ENCODE measurements around the gene NF2.

Gene NF2

DNA sequence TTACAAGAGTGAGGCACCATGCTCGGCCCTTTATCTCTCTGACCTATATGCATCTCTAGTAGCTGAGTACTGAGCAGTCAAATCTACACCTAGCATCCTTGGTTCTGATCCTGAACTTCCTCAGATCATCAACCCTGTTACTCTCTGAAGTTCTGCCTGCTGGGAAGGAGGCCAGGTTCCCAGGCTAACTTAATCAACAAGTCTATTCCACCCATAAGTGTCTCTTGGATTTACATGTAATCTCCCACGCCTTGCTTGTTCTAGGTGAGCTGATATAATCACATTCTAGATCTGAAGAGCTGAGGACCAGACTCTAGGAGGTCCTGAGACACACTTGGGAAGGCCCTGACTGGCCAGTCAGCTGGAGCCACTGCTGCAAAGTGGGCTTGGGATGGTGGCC is 138.5 kb downstream of the NF2 start:
- no peak for DNase-seq (ENCODE audit: low spot score)

DNA sequence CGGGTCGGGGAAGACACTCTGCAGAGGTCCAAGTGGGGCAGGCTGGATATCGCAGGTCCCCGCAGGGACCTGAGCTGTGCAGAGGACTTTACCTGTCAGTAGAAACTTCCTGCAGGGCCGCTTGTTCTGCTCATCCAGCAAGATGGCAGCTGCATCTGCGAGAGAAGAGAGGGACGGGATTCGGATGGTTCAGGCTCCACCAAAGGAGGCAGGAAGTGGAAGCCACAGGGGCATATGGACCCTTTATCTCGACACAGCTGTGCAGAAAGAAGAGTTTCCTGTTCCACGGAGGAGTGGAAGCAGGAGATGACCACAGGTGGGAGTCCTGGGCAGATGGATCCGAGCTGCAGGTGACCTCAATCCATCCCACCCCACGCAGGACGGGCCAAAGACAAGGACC is 138.9 kb downstream of the NF2 start:
- DNase-seq (ENCODE audit: low spot score): no peak

- DNase-seq (ENCODE audit: low spot score): no peak
These were observed 141.5 kb downstream of the NF2 start for GRCh38 chr22:29744902-29745301.

- no peak for DNase-seq (ENCODE audit: low spot score)
These were observed 144.4 kb downstream of the NF2 start for GRCh38 chr22:29747832-29748231.

Small RNAs within 50 kb of the gene (small RNA-seq; reads per million reads assigned to genes)
- gene AC004882.2: 0 reads per million in 2 experiments
